Suprapubic skin (tissue), 4 donors: Measurements from ENCODE around the gene SLC38A1.

Experiments used
- EP300 ChIP-seq: sonication (generic); formaldehyde crosslinking; IDR thresholded peaks from one replicate; pipeline ENCODE4 v1.6.1; 2017; ENCODE audit warnings: antibody characterized with exemption
- POLR2A ChIP-seq, 2 donors: fragments of 450-650 bp; IDR thresholded peaks; one replicate each; pipeline ENCODE4 v1.6.1; 2017; ENCODE audit warnings: antibody characterized with exemption in 2 of 2, mild to moderate bottlenecking in 2 of 2, moderate library complexity in 2 of 2
- POLR2AphosphoS5 ChIP-seq, 3 donors: sonication (generic); formaldehyde crosslinking; IDR thresholded peaks; one replicate each; pipeline ENCODE4 v1.6.1; 2017; ENCODE audit warnings: antibody characterized with exemption in 3 of 3
- TF ChIP-seq, protein P1 (sequence below), 2 donors: fragments of 200-600 bp in 1 of 2; fragments of 450-650 bp in 1 of 2; sonication (generic) in 1 of 2; IDR thresholded peaks; one replicate each; pipeline ENCODE4 v1.5.1; 2016 to 2019; ENCODE audit warnings: antibody characterized with exemption in 2 of 2, mild to moderate bottlenecking in 1 of 2, moderate library complexity in 1 of 2

DNA sequence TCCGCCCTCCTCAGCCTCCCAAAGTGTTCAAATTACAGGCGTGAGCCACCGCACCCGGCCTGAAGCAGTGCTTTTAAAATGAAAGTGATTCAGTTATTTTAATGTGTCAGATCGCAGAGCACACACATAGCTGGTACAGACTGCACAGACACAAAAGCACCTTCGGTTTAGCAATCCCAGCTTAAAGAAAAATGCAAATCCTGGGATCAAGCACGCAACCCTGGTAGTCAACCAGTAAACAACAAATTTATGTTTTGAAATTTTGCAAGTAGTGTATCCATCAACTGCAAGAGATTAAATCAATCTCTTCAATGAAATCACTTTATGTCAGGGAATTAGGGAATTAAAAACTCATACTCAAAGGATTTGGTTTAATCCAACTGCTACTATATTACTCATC is 28.4 kb downstream of the SLC38A1 start:
- TF ChIP-seq, protein P1, sequence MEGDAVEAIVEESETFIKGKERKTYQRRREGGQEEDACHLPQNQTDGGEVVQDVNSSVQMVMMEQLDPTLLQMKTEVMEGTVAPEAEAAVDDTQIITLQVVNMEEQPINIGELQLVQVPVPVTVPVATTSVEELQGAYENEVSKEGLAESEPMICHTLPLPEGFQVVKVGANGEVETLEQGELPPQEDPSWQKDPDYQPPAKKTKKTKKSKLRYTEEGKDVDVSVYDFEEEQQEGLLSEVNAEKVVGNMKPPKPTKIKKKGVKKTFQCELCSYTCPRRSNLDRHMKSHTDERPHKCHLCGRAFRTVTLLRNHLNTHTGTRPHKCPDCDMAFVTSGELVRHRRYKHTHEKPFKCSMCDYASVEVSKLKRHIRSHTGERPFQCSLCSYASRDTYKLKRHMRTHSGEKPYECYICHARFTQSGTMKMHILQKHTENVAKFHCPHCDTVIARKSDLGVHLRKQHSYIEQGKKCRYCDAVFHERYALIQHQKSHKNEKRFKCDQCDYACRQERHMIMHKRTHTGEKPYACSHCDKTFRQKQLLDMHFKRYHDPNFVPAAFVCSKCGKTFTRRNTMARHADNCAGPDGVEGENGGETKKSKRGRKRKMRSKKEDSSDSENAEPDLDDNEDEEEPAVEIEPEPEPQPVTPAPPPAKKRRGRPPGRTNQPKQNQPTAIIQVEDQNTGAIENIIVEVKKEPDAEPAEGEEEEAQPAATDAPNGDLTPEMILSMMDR (IDR thresholded peaks at IDR 0.05): no peak
- TF ChIP-seq POLR2A (IDR thresholded peaks at IDR 0.05): no peak
- no peak for TF ChIP-seq POLR2AphosphoS5 (IDR thresholded peaks at IDR 0.05)
- no peak for TF ChIP-seq EP300
